Activated CD4-positive, alpha-beta T cell treated with anti-CD3 and anti-CD28 coated beads, Interleukin-2, amount 10 ng/mL, durations not matched to agents 7 days and 5 days (primary cell): Measurements from ENCODE around the gene GRIK4. TPM values are rescaled to one million over a fixed set of nuclear protein-coding genes. Genes with fewer than 3 reads are reported as not detected.

Experiments used
- CTCF ChIA-PET: fragments of 350-600 bp; sonication (Branson Sonifier 250); formaldehyde crosslinking; loops from one replicate; lab custom pipeline; 2021; ENCODE audit warnings: antibody characterized with exemption; lab: Charles Lee
- POLR2A ChIA-PET: fragments of 350-600 bp; sonication (Branson Sonifier 250); formaldehyde crosslinking; loops from one replicate; lab custom pipeline; 2021; ENCODE audit warnings: antibody characterized with exemption; lab: Charles Lee
- DNase-seq: peaks from one replicate; pipeline ENCODE4 v3.0.0-alpha.2; 2020
- H3K27ac Mint-ChIP-seq: one replicate; pipeline ENCODE4 v1.8.0; 2021; ENCODE audit warnings: mild to moderate bottlenecking, moderate library complexity, mixed read lengths
- H3K27me3 Mint-ChIP-seq: one replicate; pipeline ENCODE4 v1.8.0; 2021; ENCODE audit warnings: mixed read lengths
- H3K36me3 Mint-ChIP-seq: one replicate; pipeline ENCODE4 v1.8.0; 2021; ENCODE audit warnings: low read depth, mixed read lengths
- H3K4me1 Mint-ChIP-seq: one replicate; pipeline ENCODE4 v1.8.0; 2021; ENCODE audit warnings: mixed read lengths
- H3K4me3 Mint-ChIP-seq: one replicate; pipeline ENCODE4 v1.8.0; 2021; ENCODE audit warnings: mild to moderate bottlenecking, moderate library complexity, mixed read lengths
- H3K9me3 Mint-ChIP-seq: one replicate; pipeline ENCODE4 v1.8.0; 2021; ENCODE audit warnings: mixed read lengths
- total RNA-seq, 2 experiments: library from RNA; stranded (reverse); gene quantifications; one replicate each; pipeline ENCODE4 v1.2.3, GENCODE V29; 2021

GRIK4 gene
- total RNA-seq, 2 experiments from 2014 or later: not detected

DNA sequence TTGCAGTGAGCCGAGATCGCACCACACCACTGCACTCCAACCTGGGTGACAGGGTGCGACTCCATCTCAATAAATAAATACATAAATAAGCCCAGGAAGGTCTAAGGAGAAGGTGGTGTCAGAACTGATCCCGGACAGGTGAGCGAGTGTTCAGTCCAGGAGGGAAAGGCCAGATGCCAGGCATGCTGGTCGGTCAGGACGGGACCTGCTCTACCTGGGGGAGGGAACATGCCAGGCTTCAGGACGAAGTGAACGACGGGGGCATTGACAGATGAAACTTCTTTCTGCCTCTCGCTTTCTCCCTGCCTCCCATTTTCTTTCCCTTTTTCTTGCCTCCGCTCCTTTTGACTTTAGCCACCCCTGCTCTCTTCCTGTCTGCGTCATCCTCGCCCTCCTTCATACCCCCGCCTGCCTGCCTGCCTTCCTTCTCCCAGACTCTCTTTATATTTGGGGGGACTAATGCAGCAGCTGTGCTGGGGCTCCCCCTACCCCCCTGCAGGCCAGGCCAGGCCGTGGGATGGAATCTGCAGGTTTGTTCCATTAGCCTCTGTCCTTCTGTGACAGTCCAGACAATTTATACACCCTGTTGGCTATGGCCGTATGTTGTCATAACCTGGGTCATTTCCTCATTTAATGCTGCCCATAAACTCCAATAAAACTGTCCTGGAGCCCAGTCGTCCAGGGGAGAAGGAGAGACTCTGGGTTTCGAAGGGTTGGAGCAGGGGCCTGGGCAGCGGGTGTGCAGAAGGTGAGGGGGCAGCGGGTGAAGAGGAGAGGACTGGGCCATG, 303.2 kb downstream of the GRIK4 start:
- ChIA-PET CTCF (no interaction called here), POLR2A (no interaction called here)
- peaks cover 10% of the 10 kb centered on the region for H3K27me3 Mint-ChIP-seq
- H3K9me3 Mint-ChIP-seq: no peaks in the 10 kb centered on the region
- H3K27ac Mint-ChIP-seq: no peak overlapping the region
- DNase-seq: no peak
- no peaks in the 10 kb centered on the region for H3K4me1 Mint-ChIP-seq
- no peaks in the 10 kb centered on the region for H3K36me3 Mint-ChIP-seq
- no peak overlapping the region for H3K4me3 Mint-ChIP-seq

DNA sequence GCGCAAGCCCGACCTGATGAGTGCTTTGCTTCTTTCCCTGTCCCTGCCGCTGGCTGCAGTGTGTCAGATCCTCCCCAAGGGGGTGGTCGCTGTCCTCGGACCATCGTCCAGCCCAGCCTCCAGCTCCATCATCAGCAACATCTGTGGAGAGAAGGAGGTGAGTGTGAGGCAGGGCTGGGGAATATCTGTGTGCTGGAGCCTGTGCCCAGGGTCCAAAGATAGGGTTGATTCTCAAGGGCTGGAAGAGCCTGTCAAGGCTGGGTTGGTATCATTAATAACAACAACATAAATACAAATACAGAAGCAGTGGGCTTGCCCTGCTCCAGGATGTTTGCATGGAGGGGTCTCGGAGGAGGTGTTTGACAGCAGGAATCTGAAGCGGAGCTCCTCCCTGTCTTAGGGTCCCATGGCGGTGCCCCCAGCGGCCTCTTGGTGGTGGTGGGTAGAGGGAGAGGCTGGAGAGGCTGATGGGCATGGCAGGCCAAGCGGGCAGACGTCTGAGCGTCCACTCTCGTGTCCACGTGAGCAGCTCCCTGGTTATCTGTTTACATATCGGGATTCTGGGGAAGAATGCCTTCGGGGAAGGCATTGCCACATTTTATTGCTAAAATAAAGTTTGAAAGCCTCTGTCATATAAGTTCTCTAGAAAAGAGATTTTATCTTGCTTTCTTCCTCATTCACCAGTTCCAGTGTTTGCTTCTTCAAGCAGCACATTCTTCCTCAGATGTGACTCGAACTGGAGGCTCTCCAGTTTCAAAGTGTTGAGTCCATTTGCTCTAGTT, 304.0 kb downstream of the GRIK4 start:
- H3K9me3 Mint-ChIP-seq: no peaks in the 10 kb centered on the region
- no peak overlapping the region for H3K4me3 Mint-ChIP-seq
- no peak overlapping the region for H3K27ac Mint-ChIP-seq
- H3K4me1 Mint-ChIP-seq: no peaks in the 10 kb centered on the region
- no peak for DNase-seq
- CTCF ChIA-PET: no interaction called here
- no peaks in the 10 kb centered on the region for H3K36me3 Mint-ChIP-seq
- H3K27me3 Mint-ChIP-seq: peaks cover 12% of the 10 kb centered on the region
- POLR2A ChIA-PET: no interaction called here

DNA sequence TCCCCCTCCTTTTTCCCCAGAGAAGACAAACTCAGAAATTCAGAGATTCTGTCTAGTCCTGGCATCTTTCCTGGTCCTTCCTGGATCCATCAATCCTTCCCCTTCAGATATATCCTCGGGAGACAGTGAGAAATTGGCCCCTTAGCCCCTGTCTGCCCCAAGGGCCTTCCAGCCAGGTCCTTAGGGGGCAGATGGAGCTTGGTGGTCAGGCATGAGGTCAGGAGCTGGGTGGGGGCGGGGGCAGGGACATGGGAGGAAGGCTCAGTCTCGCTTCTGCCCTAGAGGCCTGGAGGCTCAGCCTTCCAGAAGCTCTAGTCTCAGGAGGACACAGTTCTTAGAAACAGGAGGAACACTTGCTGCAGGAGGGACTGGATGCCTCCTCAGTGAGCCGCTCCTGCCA, 304.6 kb downstream of the GRIK4 start:
- Mint-ChIP-seq H3K27ac (no peak overlapping the region), H3K36me3 (no peaks in the 10 kb centered on the region), H3K27me3 (peaks cover 12% of the 10 kb centered on the region), H3K4me3 (no peak overlapping the region), H3K9me3 (no peaks in the 10 kb centered on the region), H3K4me1 (no peaks in the 10 kb centered on the region)
- ChIA-PET POLR2A (no interaction called here), CTCF (no interaction called here)
- no peak for DNase-seq

DNA sequence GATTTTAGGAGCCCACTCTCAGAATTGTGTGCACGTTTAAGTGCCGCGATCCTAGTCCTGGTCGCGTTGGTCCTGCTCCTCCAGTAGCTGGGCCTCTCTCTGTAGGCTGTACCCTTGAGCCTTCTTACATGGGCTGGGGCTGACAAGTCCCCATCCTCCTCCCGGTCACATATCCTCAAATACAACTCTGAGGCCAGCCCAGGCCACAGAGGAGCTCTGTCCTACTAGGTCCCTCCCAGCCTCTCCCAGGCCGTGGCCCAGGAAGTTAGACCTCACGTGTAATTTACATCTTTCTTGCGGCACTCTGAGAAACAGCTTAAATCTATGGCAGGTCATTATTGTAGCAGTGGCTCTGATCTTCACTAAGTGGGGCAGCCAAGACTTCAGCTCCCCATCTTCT, 305.2 kb downstream of the GRIK4 start:
- Mint-ChIP-seq H3K36me3 (no peaks in the 10 kb centered on the region), H3K27me3 (peaks cover 12% of the 10 kb centered on the region), H3K9me3 (no peaks in the 10 kb centered on the region), H3K4me3 (no peak overlapping the region), H3K27ac (no peak overlapping the region), H3K4me1 (no peaks in the 10 kb centered on the region)
- ChIA-PET CTCF (no interaction called here), POLR2A (no interaction called here)
- DNase-seq: no peak

DNA sequence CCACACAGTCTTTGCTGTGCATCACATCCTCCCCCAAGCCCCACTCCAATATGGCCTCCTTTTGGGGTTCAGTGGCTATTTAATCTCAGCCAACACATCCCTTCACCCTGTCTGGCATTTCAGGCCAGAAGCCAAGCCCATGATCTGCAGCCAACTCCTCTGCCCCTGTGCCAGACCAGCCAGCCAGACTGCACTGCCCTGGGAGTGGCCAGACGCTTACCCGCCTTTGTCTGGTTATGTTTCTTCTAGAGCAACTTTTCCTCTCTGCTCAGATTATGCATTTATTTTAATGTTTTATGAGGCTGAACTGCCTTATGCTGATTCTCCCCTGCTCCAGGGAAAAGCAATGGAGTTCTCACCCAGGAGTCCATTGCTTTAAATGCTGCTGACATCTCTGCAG, 305.6 kb downstream of the GRIK4 start:
- no peak for DNase-seq
- POLR2A ChIA-PET: no interaction called here
- H3K4me3 Mint-ChIP-seq: no peak overlapping the region
- H3K36me3 Mint-ChIP-seq: no peaks in the 10 kb centered on the region
- H3K4me1 Mint-ChIP-seq: no peaks in the 10 kb centered on the region
- H3K9me3 Mint-ChIP-seq: no peaks in the 10 kb centered on the region
- peaks cover 12% of the 10 kb centered on the region for H3K27me3 Mint-ChIP-seq
- H3K27ac Mint-ChIP-seq: no peak overlapping the region
- CTCF ChIA-PET: no interaction called here

DNA sequence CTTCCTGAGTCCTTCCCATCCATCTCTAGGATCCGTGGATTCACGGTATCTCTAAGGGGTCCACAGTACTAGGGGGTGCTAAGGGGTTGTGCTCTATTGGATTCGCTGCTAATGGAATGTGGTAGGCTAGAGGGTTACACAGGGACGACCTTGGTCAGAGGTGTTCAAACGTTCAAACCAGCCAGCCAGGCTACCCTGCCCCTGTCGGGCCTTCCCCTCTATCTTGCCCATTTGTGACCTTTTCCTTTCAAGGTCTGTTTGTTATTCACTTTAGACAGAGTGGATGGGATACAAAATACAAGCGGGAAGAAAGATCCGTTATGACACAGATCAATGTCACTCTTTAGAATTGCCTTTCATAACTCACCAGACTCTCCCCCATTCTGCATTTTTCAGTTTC, 306.5 kb downstream of the GRIK4 start:
- no peak for DNase-seq
- H3K27ac Mint-ChIP-seq: no peak overlapping the region
- no peak overlapping the region for H3K4me3 Mint-ChIP-seq
- no peaks in the 10 kb centered on the region for H3K36me3 Mint-ChIP-seq
- no peaks in the 10 kb centered on the region for H3K9me3 Mint-ChIP-seq
- H3K4me1 Mint-ChIP-seq: no peaks in the 10 kb centered on the region
- peaks cover 12% of the 10 kb centered on the region for H3K27me3 Mint-ChIP-seq
- CTCF ChIA-PET: no interaction called here
- POLR2A ChIA-PET: no interaction called here

DNA sequence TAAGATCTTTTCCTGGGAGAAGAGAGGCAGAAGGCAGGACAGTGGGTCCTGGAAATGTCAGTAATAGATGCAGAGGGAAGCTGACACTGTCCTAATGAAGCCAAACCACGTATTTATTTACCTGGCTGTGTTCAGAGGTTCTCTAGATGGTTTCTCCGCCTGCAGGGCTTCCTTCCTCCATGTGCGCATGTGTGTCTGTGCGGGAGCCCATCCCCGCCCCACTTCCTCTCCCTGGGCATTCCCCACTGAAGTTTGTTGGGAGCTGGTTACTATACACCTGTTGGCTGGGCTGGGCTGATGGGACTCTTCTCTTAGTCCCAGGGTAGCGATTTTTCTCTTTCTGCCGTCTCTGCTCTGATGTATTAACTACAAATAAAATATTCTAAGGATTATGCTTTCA, 307.5 kb downstream of the GRIK4 start:
- Mint-ChIP-seq H3K36me3 (no peaks in the 10 kb centered on the region), H3K9me3 (no peaks in the 10 kb centered on the region), H3K4me3 (no peak overlapping the region), H3K4me1 (no peaks in the 10 kb centered on the region), H3K27ac (no peak overlapping the region), H3K27me3 (peaks cover 12% of the 10 kb centered on the region)
- ChIA-PET CTCF (no interaction called here), POLR2A (no interaction called here)
- no peak for DNase-seq

DNA sequence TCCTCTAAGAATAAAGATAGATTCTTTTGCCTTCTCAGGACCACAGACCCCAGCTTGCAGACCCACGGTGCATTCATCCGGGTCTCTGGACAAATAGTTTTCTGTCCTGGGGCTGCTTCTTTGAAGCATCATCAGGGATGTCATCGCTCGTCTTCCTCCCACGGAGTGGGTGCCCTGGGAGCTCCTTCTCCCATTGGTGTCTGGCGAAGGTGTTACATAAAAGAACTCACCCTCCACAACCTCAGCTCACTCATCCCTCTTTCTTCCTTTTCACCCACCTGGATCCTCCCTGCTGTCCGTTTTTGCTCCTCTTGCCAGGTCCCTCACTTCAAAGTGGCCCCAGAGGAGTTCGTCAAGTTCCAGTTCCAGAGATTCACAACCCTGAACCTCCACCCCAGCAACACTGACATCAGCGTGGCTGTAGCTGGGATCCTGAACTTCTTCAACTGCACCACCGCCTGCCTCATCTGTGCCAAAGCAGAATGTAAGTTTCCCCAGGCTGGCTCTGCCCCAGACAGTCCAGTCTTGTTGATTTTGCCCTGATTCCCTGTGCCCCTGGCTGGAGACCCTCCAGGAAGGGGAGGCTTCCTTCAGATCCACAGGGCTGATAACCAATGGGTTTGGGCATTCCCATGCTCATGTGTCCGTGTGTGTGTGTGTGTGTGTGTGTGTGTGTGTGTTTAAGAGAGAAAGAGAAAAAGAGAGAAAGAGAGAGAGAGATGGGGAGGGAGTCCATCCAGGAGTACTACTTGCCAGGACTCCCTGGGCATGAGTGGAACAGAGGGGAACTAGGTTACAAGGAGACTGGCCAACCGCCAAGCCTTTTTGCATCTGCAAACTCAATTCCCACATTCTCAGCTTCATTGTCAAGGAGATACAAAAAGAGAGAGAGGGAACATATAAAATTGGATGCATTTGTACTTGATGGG, 308.2 kb downstream of the GRIK4 start:
- H3K4me3 Mint-ChIP-seq: no peak overlapping the region
- CTCF ChIA-PET: no interaction called here
- no peaks in the 10 kb centered on the region for H3K4me1 Mint-ChIP-seq
- no peak for DNase-seq
- POLR2A ChIA-PET: no interaction called here
- no peaks in the 10 kb centered on the region for H3K36me3 Mint-ChIP-seq
- H3K27ac Mint-ChIP-seq: no peak overlapping the region
- H3K27me3 Mint-ChIP-seq: peaks cover 12% of the 10 kb centered on the region
- H3K9me3 Mint-ChIP-seq: no peaks in the 10 kb centered on the region

DNA sequence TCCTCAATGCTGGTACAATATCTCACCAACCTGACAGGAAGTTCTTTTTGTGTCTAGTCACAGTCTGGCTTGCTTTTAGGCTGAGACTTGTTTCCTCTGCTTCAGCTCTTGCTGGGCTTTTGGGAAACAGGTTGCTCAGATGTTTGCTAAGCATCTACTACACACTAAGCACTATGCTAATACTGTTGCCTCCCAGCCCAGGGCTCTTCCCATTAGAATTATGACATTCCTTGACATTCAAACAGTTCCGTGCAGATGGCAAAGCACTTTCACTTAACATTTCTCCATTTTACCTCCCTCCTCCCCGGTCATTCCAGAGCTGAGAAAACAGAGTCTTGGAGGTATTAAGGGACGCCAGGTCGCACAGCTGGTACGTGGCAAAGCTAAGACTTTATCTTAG, 311.6 kb downstream of the GRIK4 start:
- Mint-ChIP-seq H3K27me3 (peaks cover 10% of the 10 kb centered on the region), H3K4me1 (no peaks in the 10 kb centered on the region), H3K9me3 (no peaks in the 10 kb centered on the region), H3K36me3 (no peaks in the 10 kb centered on the region), H3K4me3 (no peak overlapping the region), H3K27ac (no peak overlapping the region)
- POLR2A ChIA-PET: no interaction called here
- no peak for DNase-seq
- CTCF ChIA-PET: no interaction called here

DNA sequence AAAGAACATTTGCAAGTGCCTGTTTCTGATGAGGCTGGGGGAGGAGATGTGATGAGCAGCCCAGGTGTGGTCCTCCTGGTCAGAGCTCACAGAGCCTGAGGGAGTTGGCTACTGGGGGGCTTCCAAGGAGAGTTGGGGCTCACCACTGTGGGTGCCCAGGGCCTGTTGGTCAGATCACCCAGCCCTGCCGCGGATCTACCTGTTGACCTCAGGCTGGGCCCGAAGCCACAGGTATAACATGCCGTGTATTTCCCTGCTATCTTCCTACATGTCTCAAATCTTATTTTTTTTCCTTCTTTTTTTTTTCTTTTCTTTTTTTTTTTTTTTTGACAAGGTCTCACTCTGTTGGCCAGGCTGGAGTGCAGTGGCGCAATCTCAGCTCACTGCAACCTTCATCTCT, 312.7 kb downstream of the GRIK4 start:
- no peak for DNase-seq
- no peak overlapping the region for H3K27ac Mint-ChIP-seq
- H3K36me3 Mint-ChIP-seq: no peaks in the 10 kb centered on the region
- CTCF ChIA-PET: no interaction called here
- H3K4me1 Mint-ChIP-seq: no peaks in the 10 kb centered on the region
- peaks cover 5% of the 10 kb centered on the region for H3K27me3 Mint-ChIP-seq
- H3K9me3 Mint-ChIP-seq: no peaks in the 10 kb centered on the region
- no peak overlapping the region for H3K4me3 Mint-ChIP-seq
- POLR2A ChIA-PET: no interaction called here

DNA sequence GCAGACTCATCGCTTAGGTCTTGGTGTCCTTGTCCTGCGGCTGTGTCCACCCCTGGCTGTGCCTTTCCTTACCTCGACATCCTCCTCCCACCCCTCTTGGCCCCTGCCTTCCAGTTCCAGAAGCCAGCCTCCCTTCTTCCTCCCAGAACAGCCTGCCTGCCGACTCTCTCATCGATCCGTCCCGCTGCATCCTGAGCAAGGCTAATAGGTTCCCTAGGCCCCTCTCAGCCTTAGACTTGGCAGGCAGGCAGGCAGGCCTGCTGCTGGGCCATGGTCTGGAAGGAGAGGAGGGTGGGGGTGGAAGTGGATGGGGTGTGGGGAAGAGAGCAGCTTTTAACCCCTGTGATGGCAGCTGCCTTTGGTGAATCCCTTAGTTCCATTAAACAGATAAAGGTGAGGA, 315.6 kb downstream of the GRIK4 start:
- Mint-ChIP-seq H3K27ac (no peak overlapping the region), H3K4me3 (no peak overlapping the region)
- CTCF ChIA-PET: no interaction called here

DNA sequence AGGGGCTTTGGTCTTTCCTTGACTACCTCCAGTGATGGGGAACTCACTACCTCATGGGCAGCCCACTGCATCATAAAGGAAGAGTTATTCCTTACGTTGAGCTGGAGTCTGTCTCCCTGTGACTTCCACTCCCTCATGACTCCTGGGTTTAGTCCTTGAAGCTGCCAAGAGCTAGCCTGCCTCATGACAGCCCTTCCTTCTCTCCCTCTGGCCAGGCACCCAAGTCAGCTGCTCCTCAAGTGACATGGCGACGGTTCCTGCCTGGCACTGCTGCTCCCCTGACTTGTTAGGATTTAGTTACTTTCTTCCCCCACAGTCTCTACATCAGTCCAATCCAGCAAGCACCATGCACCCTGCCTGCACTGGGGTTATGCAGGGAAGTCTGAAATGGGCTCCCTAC, 316.3 kb downstream of the GRIK4 start:
- CTCF ChIA-PET: no interaction called here
- H3K27ac Mint-ChIP-seq: no peak overlapping the region
- no peaks in the 10 kb centered on the region for H3K4me1 Mint-ChIP-seq

More for the DNA sequence above, 315.6 kb downstream of the GRIK4 start:
- no peak for DNase-seq
- Mint-ChIP-seq H3K36me3 (no peaks in the 10 kb centered on the region), H3K9me3 (no peaks in the 10 kb centered on the region), H3K4me1 (no peaks in the 10 kb centered on the region), H3K27me3 (no peaks in the 10 kb centered on the region)
- POLR2A ChIA-PET: no interaction called here

DNA sequence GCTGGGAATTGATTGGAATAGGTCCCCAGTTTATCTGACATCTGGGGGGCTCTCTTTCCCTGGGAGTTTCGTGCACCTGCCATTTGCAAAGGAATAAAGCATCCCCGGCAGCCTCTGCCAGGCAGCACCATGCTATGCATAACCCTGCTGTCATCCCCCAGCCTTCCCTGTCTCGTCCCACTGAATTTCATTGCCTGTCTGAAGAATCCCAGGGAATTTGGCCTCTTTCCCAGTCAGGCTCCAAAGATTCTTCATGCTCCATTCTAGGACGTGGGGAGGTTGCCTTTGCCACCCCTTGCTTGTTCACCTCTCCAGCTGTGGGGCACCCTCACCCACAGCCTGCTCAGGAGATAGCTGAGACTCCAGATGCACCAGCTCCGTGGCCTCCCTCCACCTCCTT, 317.3 kb downstream of the GRIK4 start:
- H3K27ac Mint-ChIP-seq: no peak overlapping the region
- DNase-seq: no peak
- no peaks in the 10 kb centered on the region for H3K4me1 Mint-ChIP-seq
- H3K4me3 Mint-ChIP-seq: no peak overlapping the region
- no peaks in the 10 kb centered on the region for H3K27me3 Mint-ChIP-seq
- H3K9me3 Mint-ChIP-seq: no peaks in the 10 kb centered on the region
- CTCF ChIA-PET: no interaction called here
- H3K36me3 Mint-ChIP-seq: no peaks in the 10 kb centered on the region
- POLR2A ChIA-PET: no interaction called here

More for the DNA sequence above, 316.3 kb downstream of the GRIK4 start:
- no peaks in the 10 kb centered on the region for H3K9me3 Mint-ChIP-seq
- POLR2A ChIA-PET: no interaction called here
- DNase-seq: no peak
- H3K4me3 Mint-ChIP-seq: no peak overlapping the region
- H3K36me3 Mint-ChIP-seq: no peaks in the 10 kb centered on the region
- H3K27me3 Mint-ChIP-seq: no peaks in the 10 kb centered on the region
